Astrocyte (in vitro differentiated cells and primary cell): ENCODE results near the gene PKP3.

Experiments used
- EZH2 ChIP-seq: IDR thresholded peaks from 2 replicates; pipeline ENCODE4 v1.6.1; 2012; ENCODE audit warnings: mild to moderate bottlenecking, low read length, inconsistent platforms; ENCODE audit not compliant: insufficient read depth
- TF ChIP-seq, protein P1 (sequence below): IDR thresholded peaks from 2 replicates; pipeline ENCODE4 v1.5.1; 2011; ENCODE audit warnings: low read depth, mild to moderate bottlenecking, inconsistent platforms, low read length, moderate library complexity; ENCODE audit not compliant: insufficient read depth

GRCh38 chr11:360326-361280 is 33.4 kb upstream of the PKP3 start:
- no peak for TF ChIP-seq EZH2
- TF ChIP-seq, protein P1, sequence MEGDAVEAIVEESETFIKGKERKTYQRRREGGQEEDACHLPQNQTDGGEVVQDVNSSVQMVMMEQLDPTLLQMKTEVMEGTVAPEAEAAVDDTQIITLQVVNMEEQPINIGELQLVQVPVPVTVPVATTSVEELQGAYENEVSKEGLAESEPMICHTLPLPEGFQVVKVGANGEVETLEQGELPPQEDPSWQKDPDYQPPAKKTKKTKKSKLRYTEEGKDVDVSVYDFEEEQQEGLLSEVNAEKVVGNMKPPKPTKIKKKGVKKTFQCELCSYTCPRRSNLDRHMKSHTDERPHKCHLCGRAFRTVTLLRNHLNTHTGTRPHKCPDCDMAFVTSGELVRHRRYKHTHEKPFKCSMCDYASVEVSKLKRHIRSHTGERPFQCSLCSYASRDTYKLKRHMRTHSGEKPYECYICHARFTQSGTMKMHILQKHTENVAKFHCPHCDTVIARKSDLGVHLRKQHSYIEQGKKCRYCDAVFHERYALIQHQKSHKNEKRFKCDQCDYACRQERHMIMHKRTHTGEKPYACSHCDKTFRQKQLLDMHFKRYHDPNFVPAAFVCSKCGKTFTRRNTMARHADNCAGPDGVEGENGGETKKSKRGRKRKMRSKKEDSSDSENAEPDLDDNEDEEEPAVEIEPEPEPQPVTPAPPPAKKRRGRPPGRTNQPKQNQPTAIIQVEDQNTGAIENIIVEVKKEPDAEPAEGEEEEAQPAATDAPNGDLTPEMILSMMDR = no peak
